ENCODE results near the gene KSR2.
"Not testable (repeated sequence)": the region's sequence is repeated elsewhere in the genome, so short reads cannot be mapped to it uniquely, and the experiment has no call there.

- not testable (repeated sequence) for TF ChIP-seq CTCF (IDR thresholded peaks at IDR 0.05; ENCODE audit: low read length); EZH2 (IDR thresholded peaks at IDR 0.05; ENCODE audit: borderline replicate concordance, low read length)
Observed at GRCh38 chr12:117891265-117891664, 77.5 kb downstream of the KSR2 start.
